Activated CD8-positive, alpha-beta memory T cell treated with anti-CD3 and anti-CD28 coated beads, Interleukin-2, amount 50 U/mL, for 4 hours (primary cell): ENCODE results near the gene GADD45B.
"Not testable (repeated sequence)": the region's sequence is repeated elsewhere in the genome, so short reads cannot be mapped to it uniquely, and the experiment has no call there.

ENCODE experiments used
- DNase-seq: peaks from one replicate; pipeline ENCODE4 v3.0.0-alpha.2; 2020

GADD45B gene

GRCh38 chr19:2518856-2519255 lies 42.9 kb downstream of the GADD45B start:
- DNase-seq = not testable (repeated sequence)

- DNase-seq = no peak
These were observed 43.6 kb downstream of the GADD45B start for GRCh38 chr19:2519482-2519881.

- no peak for DNase-seq
These were observed 47.8 kb downstream of the GADD45B start for GRCh38 chr19:2523630-2524311.

- DNase-seq = no peak
These were observed 48.5 kb downstream of the GADD45B start for GRCh38 chr19:2524361-2524839.

- no peak for DNase-seq
These were observed 49.2 kb downstream of the GADD45B start for GRCh38 chr19:2524840-2525723.

GRCh38 chr19:2527171-2527570 lies 51.2 kb downstream of the GADD45B start:
- DNase-seq = no peak

- no peak for DNase-seq
These were observed 51.8 kb downstream of the GADD45B start for GRCh38 chr19:2527686-2528085.
